Right renal pelvis (tissue), 4 donors: ENCODE data around the gene TTLL5. TPM values are rescaled to one million over a fixed set of nuclear protein-coding genes. Genes with fewer than 3 reads are reported as not detected.
A peak's percentile ranks its signal among the peaks of the same experiment; 100 is the strongest.
"Not testable (repeated sequence)": the region's sequence is repeated elsewhere in the genome, so short reads cannot be mapped to it uniquely, and the experiment has no call there.

ENCODE experiments used
- DNase-seq, 4 donors: peaks; one replicate each; pipeline ENCODE4 v3.0.0-alpha.2; 2013; ENCODE audit warnings: low read depth in 4 of 4, low spot score in 3 of 4, missing footprints in 1 of 4
- polyA plus RNA-seq, 4 donors: library from polyadenylated mRNA; unstranded; fragments of 120-200 nt; gene quantifications; one replicate each; pipeline ENCODE4 v1.2.1, GENCODE V29; 2013; ENCODE audit not compliant: insufficient read length in 4 of 4

The TTLL5 gene
- polyA plus RNA-seq, 4 donors, result 29.1 to 31.3 (median 30.0) TPM

GRCh38 chr14:75648066-75648838 is 12.8 kb upstream of the TTLL5 start:
- DNase-seq, result peak; percentile 40 to 75 (median 61)

DNA sequence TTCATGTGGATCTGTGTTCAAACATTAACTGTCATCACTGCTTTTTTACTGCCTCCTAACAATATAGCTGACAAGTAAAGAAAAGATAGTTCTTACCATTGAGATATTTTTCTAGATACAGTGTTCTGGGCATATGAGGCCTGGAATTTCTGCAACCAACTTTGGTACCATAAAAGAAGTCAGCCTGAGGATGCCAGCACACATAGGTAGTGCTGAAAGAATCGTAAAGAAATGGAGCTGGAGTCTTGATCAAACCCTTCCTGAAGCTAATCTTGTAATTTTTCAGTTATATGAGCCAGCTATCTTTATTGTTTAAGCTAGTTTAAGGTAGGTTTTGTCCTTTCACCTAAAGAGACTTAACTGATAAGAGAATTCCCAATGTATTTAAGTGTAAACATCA is 11.7 kb upstream of the TTLL5 start:
- no peak for DNase-seq

DNA sequence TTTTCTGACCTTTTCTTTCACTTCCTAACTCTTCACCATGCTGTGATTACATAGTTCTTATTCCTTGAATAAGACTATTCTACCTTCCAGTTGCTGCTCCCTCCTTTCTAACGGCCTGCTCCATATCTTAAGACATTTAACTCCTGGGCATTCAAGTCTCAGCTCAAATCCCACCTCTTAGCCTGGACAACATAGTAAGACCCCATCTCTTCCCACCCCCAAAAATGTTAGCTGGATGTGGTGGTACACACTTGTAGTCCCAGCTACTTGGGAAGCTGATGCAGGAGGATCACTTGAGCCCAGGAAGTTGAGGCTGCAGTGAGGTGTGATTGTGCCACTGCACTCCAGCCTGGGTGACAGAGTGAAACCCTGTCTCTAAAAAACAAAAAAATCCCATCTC is 11.3 kb upstream of the TTLL5 start:
- DNase-seq, result no peak

GRCh38 chr14:75650253-75651058 is 10.6 kb upstream of the TTLL5 start:
- DNase-seq, result no peak

- DNase-seq, result no peak
Measured at GRCh38 chr14:75653563-75653962, 7.5 kb upstream of the TTLL5 start.

DNA sequence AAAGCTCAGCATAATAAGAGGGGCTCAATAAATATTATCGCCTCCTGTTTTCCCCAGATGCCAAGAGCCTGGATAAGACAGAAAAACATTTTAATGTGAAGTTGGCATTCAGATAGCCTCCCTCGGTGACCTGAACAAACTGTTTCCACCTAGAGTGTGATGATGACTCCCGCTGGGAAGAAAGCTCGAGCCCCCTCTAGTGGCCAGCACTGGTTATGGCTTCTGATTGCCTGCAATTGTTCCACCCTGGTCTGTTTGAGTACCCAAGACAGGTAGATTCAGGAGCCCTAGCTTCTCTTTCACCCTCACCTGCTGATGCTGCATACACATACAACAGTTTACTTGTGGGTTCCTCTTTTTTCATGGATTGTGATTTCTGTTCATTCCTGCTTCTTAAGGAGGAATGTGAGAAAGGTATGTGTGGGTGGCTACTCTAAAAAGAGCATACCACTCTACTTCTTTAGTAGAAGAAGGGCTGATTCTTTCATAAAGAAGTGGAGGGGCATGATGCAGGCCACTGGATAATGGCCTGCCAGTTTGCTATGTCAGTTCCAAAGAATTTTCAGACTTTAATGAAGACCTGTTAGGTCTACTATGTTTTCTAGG is 6.8 kb upstream of the TTLL5 start:
- DNase-seq, result peak; percentile 43 to 72 (median 58)

GRCh38 chr14:75655235-75655634 is 5.8 kb upstream of the TTLL5 start:
- DNase-seq, result no peak

- DNase-seq, result no peak
Measured at GRCh38 chr14:75657331-75657730, 3.7 kb upstream of the TTLL5 start.

DNA sequence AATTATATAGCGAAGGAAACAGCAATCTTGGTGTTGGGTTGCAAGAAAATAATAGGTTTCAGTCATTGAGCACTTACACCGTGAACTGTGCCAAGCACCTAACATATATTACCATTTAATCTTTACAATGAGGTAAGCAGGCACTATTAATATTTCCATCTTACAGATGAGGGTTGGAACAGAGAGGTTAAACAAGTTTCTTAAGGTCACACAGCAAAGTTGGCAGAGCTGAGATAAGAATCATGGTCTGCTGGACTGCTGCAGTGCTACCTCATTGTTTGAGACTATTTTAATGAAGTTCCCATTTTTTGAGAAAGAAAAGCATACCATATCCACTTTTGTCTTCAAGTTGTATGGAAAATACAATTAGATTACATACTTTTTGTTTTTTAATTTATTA is 2.1 kb upstream of the TTLL5 start:
- no peak for DNase-seq

DNA sequence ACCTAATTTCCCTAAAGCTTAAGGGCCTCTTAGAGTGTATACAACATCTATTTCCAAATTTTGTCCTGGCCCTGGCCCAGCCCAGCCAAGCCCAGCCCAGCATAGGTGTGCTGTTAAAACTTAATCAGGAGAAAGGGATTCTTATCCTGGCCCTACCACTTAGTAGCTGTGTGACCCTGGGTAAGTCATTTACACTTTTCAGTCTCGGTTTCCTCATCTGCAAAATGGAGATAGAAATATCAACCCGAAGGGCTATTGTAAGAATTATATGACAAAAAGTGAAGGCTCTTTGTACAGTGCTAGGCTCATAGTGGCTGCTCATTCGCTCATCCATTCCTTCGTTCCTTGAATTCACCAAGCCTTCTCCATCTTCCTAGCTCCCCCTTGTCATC is 812 bp upstream of the TTLL5 start:
- DNase-seq, result no peak

DNA sequence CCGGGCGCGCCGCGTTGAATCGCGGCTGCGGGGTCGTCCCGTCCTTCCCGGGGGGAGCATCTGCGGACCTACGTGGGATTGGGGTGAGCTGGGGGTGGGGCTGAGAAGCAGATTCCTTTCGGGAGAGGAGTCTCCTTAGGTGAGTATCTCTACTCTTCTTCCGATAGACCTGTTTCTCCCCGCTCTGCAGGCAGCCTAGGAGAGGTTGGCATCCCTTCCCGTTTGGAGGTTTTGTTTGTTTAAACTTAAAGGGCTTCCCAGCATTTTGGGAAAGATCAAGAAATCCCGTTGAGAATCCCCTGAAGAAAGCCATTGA is 411 bp downstream of the TTLL5 start:
- DNase-seq, result no peak

DNA sequence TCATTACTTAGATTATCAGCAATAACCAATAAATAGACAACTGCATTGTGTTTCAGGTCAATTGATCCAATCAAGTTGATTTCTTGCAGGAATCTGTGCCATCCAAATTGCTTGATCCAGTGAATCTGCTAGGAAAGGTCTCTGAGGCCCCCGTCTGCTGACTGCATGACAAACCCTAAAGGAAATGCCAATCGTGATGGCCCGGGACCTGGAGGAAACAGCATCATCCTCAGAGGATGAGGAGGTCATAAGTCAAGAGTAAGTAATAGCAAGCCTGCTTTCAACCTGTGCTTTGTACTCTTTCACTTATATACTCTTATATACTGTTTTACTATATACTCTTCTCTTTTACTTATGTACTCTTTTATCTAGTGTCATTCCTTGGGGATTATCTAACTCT is 1.9 kb downstream of the TTLL5 start:
- DNase-seq, result no peak

DNA sequence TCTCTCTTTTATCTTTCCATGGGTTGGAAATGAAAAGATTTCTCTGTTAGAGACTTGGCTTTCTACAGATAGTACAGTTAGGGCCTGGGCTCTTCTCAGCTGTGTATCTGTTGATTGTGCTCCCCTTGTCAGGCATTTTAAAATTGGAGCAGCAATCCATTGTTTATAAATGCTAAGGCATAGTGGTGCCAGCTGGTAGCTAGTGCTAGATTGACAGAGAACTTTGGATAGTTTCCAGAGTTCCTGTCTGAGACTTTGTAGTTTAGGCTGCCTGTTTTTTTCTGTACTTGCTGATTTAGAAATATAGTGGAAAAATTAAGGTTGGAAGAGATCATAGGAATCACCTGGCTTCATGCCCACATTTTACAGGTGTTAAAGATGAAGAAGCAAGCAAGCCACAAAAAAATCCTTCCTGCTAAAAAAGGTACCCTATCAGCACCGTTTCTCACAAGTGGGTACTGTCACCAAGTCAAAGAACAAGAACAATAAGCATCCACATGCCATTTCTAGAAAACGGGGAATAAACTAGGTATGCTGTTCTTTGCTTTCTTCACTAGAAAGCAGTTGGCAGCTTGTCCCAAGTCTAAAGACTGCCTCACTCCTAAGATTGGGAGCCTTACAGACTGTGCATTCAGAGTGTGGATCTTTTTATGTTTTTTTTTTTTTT is 6.2 kb downstream of the TTLL5 start:
- DNase-seq, result no peak

DNA sequence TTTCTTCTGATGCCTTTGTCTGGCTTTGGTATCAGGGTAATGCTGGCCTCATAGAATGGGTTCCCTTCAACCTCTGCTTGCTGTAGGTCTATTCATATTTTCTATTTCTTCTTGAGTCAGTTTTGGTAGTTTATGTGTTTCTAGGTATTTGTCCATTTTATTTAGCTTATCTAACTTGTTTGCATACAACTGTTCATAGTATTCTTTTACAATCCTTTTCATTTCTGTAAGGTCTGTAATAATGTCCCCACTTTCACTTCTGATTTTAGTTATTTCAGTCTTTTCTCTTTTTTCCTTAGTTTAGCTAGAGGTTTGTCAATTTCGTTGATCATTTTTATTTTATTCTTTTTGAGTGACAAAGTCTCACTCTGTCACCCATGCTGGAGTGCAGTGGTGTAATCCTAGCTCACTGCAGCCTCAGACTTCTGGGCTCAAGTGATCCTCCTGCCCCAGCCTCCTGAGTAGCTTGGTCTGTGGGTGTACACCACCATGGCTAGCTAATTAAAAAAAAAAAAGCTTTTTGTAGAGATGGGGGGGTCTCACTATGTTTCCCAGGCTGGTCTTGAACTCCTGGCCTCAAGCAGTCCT is 11.7 kb downstream of the TTLL5 start:
- DNase-seq, result no peak

- DNase-seq, result no peak
Measured at GRCh38 chr14:75673345-75674035, 12.4 kb downstream of the TTLL5 start.

DNA sequence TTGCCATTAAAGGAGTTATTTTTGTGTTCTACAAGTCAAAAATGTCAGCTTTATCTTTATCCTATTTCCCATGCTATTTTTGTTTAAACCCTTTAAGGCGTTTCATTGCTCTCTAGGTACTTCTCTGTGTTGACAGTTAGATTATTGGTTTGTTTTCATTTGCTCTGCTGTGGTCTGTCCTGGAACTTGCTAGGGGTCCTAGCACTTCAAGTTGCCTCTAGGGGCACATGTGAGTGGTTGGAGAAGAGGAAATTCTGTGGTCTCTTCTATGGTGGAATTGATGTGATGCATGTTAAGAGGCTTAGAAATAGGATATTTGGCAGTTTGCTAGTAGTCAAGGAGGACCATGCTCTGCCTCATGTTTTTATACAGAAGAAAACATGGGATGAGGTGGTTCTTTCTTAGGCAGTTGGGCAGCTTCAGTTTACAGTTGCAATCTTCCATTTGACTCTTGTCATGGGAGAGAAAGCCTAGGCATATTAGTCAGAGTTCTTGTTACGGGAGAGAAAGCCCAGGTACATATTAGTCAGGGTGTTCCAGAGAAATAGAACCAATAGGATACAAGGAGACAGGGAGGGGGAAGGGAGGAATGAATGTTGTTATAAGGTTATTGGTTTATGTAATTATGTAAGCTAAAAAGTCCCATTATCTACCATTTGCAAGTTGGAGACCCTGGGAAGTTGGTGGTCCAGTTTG is 14.4 kb downstream of the TTLL5 start:
- DNase-seq, result no peak

GRCh38 chr14:75685910-75686309 is 24.9 kb downstream of the TTLL5 start:
- no peak for DNase-seq

- DNase-seq, result no peak
Measured at GRCh38 chr14:75689012-75689411, 28.0 kb downstream of the TTLL5 start.

- DNase-seq, result no peak
Measured at GRCh38 chr14:75690010-75690409, 29.0 kb downstream of the TTLL5 start.

GRCh38 chr14:75695025-75695424 is 34.0 kb downstream of the TTLL5 start:
- not testable (repeated sequence) for DNase-seq
